Panc1 (cell line): ENCODE measurements around the gene NCDN. TPM values are rescaled to one million over a fixed set of nuclear protein-coding genes. Genes with fewer than 3 reads are reported as not detected.

Experiments
- ATAC-seq: fragments of 200-7000 bp; cut with Tn5 transposase; 2 replicates; pipeline ENCODE4 v1.9.1; 2020; ENCODE audit warnings: mild to moderate bottlenecking, moderate library complexity
- BruUV-seq: library from RNA; stranded (reverse); fragments of 400-500 nt; replicated peaks from 2 replicates; lab custom pipeline; 2021; lab: Mats Ljungman, UMichigan
- CTCF ChIA-PET: fragments of 300-600 bp; sonication (Branson Sonifier 250); formaldehyde crosslinking; loops from one replicate; lab custom pipeline; 2022; ENCODE audit warnings: antibody characterized with exemption; lab: Charles Lee
- POLR2A ChIA-PET: fragments of 300-600 bp; sonication (Branson Sonifier 250); formaldehyde crosslinking; loops from one replicate; lab custom pipeline; 2022; ENCODE audit warnings: antibody characterized with exemption; lab: Charles Lee
- DNase-seq: peaks from one replicate; pipeline ENCODE4 v3.0.0-alpha.2; 2010; ENCODE audit warnings: low read depth, low spot score
- H3K27ac ChIP-seq: 2 replicates; pipeline ENCODE4 v1.5.1; 2011; ENCODE audit warnings: mild to moderate bottlenecking, low read length, inconsistent platforms
- H3K27me3 ChIP-seq: fragments of 200-500 bp; sonication (Bioruptor generic); 2 replicates; pipeline ENCODE4 v1.6.0; 2014; ENCODE audit warnings: low read length, inconsistent platforms; ENCODE audit not compliant: control insufficient read depth, insufficient read depth
- H3K36me3 ChIP-seq: fragments of 200-500 bp; sonication (Bioruptor generic); 2 replicates; pipeline ENCODE4 v1.5.1; 2014; ENCODE audit warnings: inconsistent platforms, mild to moderate bottlenecking, low read length, moderate library complexity; ENCODE audit not compliant: control insufficient read depth, insufficient read depth
- H3K4me1 ChIP-seq: 2 replicates; pipeline ENCODE4 v1.5.1; 2011; ENCODE audit warnings: inconsistent platforms, mild to moderate bottlenecking, low read length, moderate library complexity; ENCODE audit not compliant: control insufficient read depth, insufficient read depth
- H3K4me3 ChIP-seq, 2 experiments: 2 replicates each; pipeline ENCODE4 v1.5.1; 2011 to 2012; ENCODE audit warnings: low read depth in 2 of 2, low read length in 2 of 2, mild to moderate bottlenecking in 2 of 2, inconsistent platforms in 1 of 2, moderate library complexity in 1 of 2
- H3K9me3 ChIP-seq: fragments of 200-500 bp; sonication (Bioruptor generic); 2 replicates; pipeline ENCODE4 v1.5.1; 2014; ENCODE audit warnings: low read depth, mild to moderate bottlenecking, inconsistent platforms, low read length, moderate library complexity; ENCODE audit not compliant: control insufficient read depth, insufficient read depth
- CTCF ChIP-seq: fragments of 450-650 bp; IDR thresholded peaks from 2 replicates; pipeline ENCODE4 v1.5.1; 2017; ENCODE audit warnings: mild to moderate bottlenecking
- POLR2AphosphoS5 ChIP-seq: IDR thresholded peaks from 2 replicates; pipeline ENCODE4 v1.6.1; 2012; ENCODE audit warnings: mild to moderate bottlenecking, low read depth, low read length, moderate library complexity
- SIN3A ChIP-seq: IDR thresholded peaks from 2 replicates; pipeline ENCODE4 v1.6.1; 2012; ENCODE audit warnings: low read depth, mild to moderate bottlenecking, low read length, moderate library complexity, borderline replicate concordance; ENCODE audit not compliant: insufficient read depth
- TCF7L2 ChIP-seq: IDR thresholded peaks from 2 replicates; pipeline ENCODE4 v1.6.1; 2011; ENCODE audit warnings: mild to moderate bottlenecking, low read depth, low read length, inconsistent platforms
- in situ Hi-C: cut with HindIII; loops from 2 replicates; pipeline ENCODE4 v1.10.0; 2016; ENCODE audit warnings: low sequenced_read_pairs, low pct_unique_long_range_greater_than_20kb
- intact Hi-C: fragments of 100-400 bp; cut with micrococcal nuclease; formaldehyde crosslinking; loops from one replicate; pipeline ENCODE4 v1.10.0; 2022; ENCODE audit not compliant: unreplicated experiment
- total RNA-seq: library from RNA; stranded (reverse); gene quantifications from one replicate; pipeline ENCODE4 v1.2.1, GENCODE V29; 2021; ENCODE audit not compliant: unreplicated experiment
- TF ChIP-seq, protein P1 (sequence below), 2 experiments: IDR thresholded peaks; 2 replicates each; pipeline ENCODE4 v1.6.1; 2011 to 2012; ENCODE audit warnings: low read depth in 2 of 2, control low read depth in 1 of 2, low read length in 1 of 2, mild to moderate bottlenecking in 1 of 2, moderate library complexity in 1 of 2; ENCODE audit not compliant: insufficient read depth in 1 of 2

Gene NCDN
- total RNA-seq, 1 experiment from 2014 or later: 64.1 TPM

- ChIA-PET CTCF (interaction anchor here (1.6 kb wide), 1 partner anchor 134 kb away, joined by 3 read pairs; no protein-coding TSS in a partner anchor), POLR2A (no interaction called here)
- intact Hi-C loops (no loop called here), in situ Hi-C loops (no loop called here)
- DNase-seq (no peak), ATAC-seq (no peak)
- Histone ChIP-seq H3K36me3 (no peaks in the 10 kb centered on the region; the same call in 1 of the 2 replicates), H3K9me3 (no peaks in the 10 kb centered on the region), H3K4me1 (no peaks in the 10 kb centered on the region), H3K27me3 (no peaks in the 10 kb centered on the region), H3K27ac (no peak overlapping the region), H3K4me3 (no peak overlapping the region)
- BruUV-seq: no TSS peak
- TF ChIP-seq CTCF (no peak), POLR2AphosphoS5 (no peak), TCF7L2 (no peak), SIN3A (no peak)
Measured at GRCh38 chr1:35592991-35593769, 35.6 kb downstream of the NCDN start.

DNA sequence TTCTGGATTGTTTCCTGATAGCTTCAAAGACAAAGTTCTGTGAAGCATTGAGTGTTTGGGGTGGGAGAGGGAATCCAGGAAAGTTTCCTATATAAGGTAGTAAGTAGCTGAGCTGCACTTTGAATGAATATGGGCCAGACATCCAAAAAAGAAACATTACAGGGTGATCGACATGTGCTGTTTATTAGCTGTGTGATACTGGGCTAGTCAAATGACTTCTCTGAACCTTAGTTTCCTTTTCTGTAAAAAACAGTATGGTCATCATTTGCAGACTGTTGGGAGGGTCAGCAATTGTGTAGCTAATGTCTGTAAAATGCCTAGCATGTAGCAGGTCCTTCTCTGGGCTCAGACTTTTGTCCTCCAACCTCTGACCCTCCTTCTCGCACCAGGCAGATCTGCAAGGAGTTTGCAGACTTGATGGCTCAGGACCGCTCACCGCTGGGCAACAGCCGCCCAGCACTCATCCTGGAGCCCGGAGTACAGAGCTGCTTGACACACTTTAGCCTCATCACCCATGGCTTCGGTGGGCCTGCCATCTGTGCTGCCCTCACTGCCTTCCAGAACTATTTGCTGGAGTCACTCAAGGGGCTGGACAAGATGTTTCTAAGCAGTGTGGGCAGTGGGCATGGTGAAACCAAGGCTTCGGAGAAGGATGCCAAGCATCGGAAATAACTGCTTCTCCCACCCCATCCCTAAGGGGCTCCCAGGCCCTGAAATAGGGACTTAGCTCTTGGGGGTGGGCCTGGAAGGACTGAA is 36.6 kb downstream of the NCDN start:
- Histone ChIP-seq H3K36me3 (no peaks in the 10 kb centered on the region; the same call in 1 of the 2 replicates), H3K27me3 (no peaks in the 10 kb centered on the region), H3K9me3 (no peaks in the 10 kb centered on the region), H3K27ac (no peak overlapping the region), H3K4me1 (no peaks in the 10 kb centered on the region), H3K4me3 (no peak overlapping the region)
- DNase-seq (no peak), ATAC-seq (no peak; the same call in 1 of the 2 replicates)
- intact Hi-C loops: no loop called here
- TF ChIP-seq POLR2AphosphoS5: no peak
- no peak for TF ChIP-seq TCF7L2
- TF ChIP-seq, protein P1, sequence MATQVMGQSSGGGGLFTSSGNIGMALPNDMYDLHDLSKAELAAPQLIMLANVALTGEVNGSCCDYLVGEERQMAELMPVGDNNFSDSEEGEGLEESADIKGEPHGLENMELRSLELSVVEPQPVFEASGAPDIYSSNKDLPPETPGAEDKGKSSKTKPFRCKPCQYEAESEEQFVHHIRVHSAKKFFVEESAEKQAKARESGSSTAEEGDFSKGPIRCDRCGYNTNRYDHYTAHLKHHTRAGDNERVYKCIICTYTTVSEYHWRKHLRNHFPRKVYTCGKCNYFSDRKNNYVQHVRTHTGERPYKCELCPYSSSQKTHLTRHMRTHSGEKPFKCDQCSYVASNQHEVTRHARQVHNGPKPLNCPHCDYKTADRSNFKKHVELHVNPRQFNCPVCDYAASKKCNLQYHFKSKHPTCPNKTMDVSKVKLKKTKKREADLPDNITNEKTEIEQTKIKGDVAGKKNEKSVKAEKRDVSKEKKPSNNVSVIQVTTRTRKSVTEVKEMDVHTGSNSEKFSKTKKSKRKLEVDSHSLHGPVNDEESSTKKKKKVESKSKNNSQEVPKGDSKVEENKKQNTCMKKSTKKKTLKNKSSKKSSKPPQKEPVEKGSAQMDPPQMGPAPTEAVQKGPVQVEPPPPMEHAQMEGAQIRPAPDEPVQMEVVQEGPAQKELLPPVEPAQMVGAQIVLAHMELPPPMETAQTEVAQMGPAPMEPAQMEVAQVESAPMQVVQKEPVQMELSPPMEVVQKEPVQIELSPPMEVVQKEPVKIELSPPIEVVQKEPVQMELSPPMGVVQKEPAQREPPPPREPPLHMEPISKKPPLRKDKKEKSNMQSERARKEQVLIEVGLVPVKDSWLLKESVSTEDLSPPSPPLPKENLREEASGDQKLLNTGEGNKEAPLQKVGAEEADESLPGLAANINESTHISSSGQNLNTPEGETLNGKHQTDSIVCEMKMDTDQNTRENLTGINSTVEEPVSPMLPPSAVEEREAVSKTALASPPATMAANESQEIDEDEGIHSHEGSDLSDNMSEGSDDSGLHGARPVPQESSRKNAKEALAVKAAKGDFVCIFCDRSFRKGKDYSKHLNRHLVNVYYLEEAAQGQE (IDR thresholded peaks at IDR 0.05; ENCODE audit: insufficient read depth in 1 of 2, low read depth in 2 of 2, low read length in 1 of 2): no peak
- TF ChIP-seq CTCF: no peak
- CTCF ChIA-PET: interaction anchor here (0.6 to 1.6 kb wide), 2 partner anchors 9 to 133 kb away, joined by 3 to 5 read pairs; no protein-coding TSS in a partner anchor
- in situ Hi-C loops: no loop called here
- BruUV-seq: no TSS peak
- POLR2A ChIA-PET: no interaction called here
